Bronchial epithelial cell (primary cell): ENCODE data around the gene SH3GL3. TPM values are rescaled to one million over a fixed set of nuclear protein-coding genes. Genes with fewer than 3 reads are reported as not detected.

ENCODE experiments used
- DNase-seq: peaks from one replicate; pipeline ENCODE4 v3.0.0-alpha.2; 2010; ENCODE audit warnings: low read depth
- FAIRE-seq: peaks from 2 replicates; lab custom pipeline; 2011; peaks lifted over from hg19 to GRCh38; lab: Jason Lieb, UNC
- H3K27me3 ChIP-seq: 2 replicates; pipeline ENCODE4 v1.5.1; 2011; ENCODE audit warnings: low read length; ENCODE audit not compliant: control insufficient read depth, insufficient read depth
- H3K36me3 ChIP-seq: 2 replicates; pipeline ENCODE4 v1.5.1; 2011; ENCODE audit warnings: low read length; ENCODE audit not compliant: control insufficient read depth, insufficient read depth
- H3K4me3 ChIP-seq: 2 replicates; pipeline ENCODE4 v1.5.1; 2011; ENCODE audit warnings: mild to moderate bottlenecking, low read depth, low read length, control low read depth
- total RNA-seq: library from RNA; depleted of rRNA; stranded (reverse); fragments of >200 nt; gene quantifications from 2 replicates; pipeline ENCODE4 v1.2.1, GENCODE V29; 2014
- TF ChIP-seq, protein P1 (sequence below): IDR thresholded peaks from 2 replicates; pipeline ENCODE4 v1.5.1; 2011; ENCODE audit warnings: mild to moderate bottlenecking, moderate library complexity, low read length, control low read depth, inconsistent platforms; ENCODE audit not compliant: insufficient read depth, severe bottlenecking

The SH3GL3 gene
- total RNA-seq, 1 donor from 2014 or later: 1.1 TPM

DNA sequence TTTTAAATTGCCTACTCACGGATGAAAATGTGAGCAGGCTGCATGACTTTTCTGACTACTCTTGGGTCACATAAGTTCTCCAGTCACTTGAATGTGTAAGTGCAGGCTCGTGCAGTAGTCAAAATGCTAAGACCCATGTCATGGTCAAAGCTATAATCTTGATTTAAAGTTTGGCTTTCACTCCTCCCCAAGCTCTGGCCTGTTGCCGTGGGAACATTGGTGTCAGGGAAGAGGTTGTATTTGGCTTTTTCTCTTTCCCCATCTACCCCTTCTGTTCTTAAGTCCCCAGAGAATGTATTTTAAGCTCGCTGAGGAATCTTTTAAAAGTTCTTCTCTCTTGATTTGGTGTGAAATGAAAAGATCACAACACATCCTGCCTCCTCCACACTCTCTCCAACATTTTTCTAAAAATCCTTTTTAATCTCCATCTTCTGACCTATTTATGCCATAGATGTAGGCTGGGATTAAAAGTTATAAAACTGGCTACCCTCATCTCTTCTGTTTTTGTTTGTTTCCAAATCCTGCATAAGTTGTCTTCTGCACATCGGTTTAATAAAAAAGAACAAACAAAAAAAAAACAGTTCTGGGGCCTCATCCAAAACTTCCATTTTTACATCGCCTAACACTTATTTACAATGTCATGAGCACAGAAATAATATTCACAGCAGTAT lies 145.4 kb downstream of the SH3GL3 start:
- no peak overlapping the region for H3K4me3 ChIP-seq
- H3K36me3 ChIP-seq: no peaks in the 10 kb centered on the region
- no peak for DNase-seq
- no peaks in the 10 kb centered on the region for H3K27me3 ChIP-seq
- no peak for FAIRE-seq
- TF ChIP-seq, protein P1, sequence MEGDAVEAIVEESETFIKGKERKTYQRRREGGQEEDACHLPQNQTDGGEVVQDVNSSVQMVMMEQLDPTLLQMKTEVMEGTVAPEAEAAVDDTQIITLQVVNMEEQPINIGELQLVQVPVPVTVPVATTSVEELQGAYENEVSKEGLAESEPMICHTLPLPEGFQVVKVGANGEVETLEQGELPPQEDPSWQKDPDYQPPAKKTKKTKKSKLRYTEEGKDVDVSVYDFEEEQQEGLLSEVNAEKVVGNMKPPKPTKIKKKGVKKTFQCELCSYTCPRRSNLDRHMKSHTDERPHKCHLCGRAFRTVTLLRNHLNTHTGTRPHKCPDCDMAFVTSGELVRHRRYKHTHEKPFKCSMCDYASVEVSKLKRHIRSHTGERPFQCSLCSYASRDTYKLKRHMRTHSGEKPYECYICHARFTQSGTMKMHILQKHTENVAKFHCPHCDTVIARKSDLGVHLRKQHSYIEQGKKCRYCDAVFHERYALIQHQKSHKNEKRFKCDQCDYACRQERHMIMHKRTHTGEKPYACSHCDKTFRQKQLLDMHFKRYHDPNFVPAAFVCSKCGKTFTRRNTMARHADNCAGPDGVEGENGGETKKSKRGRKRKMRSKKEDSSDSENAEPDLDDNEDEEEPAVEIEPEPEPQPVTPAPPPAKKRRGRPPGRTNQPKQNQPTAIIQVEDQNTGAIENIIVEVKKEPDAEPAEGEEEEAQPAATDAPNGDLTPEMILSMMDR: no peak

DNA sequence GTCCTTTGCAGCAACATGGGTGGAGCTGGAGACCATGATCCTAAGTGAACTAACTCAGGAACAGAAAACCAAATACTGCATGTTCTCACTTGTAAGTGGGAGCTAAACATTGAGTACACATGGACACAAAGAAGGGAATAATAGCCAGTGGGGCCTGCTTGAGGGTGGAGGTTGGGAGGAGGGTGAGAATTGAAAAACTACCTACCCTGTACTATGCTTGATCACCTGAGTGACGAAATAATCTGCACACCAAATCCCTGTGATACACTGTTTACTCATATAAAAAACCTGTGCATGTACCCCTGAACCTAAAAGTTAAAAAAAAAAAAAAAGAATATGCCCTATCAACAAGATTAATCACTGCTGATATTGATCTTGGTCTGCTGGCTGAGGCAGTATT lies 148.1 kb downstream of the SH3GL3 start:
- H3K27me3 ChIP-seq: no peaks in the 10 kb centered on the region
- FAIRE-seq: no peak
- H3K4me3 ChIP-seq: no peak overlapping the region
- H3K36me3 ChIP-seq: no peaks in the 10 kb centered on the region
- peak; percentile 74 for DNase-seq
- TF ChIP-seq, protein P1: no peak

DNA sequence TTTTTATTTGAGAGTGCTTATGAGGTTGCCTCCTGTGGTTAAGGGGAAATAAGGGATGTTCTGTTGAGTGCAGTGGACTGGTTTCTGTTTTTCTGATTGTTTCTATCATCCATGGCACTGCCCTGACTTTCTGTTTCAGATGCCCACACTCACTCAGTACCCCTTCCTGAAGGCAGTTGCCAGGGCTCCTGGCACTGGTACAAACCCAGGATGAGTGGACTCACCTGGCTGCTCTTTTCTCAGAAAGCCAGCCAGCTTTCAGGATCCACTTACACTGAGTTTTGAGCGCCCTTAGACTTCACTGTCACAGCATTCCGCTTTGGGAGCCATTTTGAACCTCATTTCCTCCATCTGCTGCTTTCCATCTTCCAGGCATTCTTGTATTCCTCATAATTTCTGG lies 150.9 kb downstream of the SH3GL3 start:
- Histone ChIP-seq H3K4me3 (no peak overlapping the region), H3K36me3 (no peaks in the 10 kb centered on the region), H3K27me3 (no peaks in the 10 kb centered on the region)
- TF ChIP-seq, protein P1: no peak
- no peak for DNase-seq
- peak; percentile 88 for FAIRE-seq

DNA sequence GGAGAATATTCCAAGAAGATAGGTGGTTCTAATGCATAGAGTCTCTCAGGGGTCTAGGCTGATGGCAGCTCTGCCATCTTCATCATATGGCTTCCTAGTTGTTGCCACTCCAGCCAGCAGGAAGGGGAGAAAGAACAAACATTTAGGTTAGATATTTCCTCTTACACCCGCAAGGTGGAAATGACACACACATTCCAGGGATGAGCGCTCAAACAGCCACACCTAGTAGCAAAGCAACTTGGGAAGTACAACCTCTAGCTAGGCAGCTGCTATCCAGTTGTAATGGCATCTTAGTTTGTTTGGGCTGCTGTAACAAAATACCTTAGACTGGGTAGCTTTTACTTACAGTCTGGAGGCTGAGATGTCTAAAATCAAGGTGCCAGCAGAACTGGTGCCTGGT lies 154.9 kb downstream of the SH3GL3 start:
- FAIRE-seq (peak; percentile 62), DNase-seq (peak; percentile 71)
- no peak overlapping the region for H3K4me3 ChIP-seq
- H3K27me3 ChIP-seq: no peaks in the 10 kb centered on the region
- TF ChIP-seq, protein P1: no peak
- no peaks in the 10 kb centered on the region for H3K36me3 ChIP-seq

DNA sequence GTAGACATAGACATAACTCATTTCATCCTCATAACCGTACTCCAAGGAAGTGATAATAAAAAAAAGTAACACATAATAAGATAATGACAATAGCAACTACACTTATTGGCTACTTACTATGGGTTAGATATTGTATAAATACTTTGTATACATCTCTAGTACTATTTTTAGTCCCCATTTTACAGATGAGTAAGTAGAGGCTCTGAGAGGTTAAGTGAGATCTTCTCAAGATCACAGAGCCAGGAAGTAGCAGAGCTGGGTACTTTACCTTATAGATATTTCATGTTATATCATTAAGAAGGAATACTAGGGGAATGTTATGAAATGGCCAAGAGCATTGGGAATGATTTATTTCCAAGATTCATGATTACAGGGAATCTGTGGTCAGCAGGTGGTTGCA lies 157.4 kb downstream of the SH3GL3 start:
- TF ChIP-seq, protein P1: no peak
- Histone ChIP-seq H3K27me3 (no peaks in the 10 kb centered on the region), H3K4me3 (no peak overlapping the region), H3K36me3 (no peaks in the 10 kb centered on the region)
- FAIRE-seq (no peak), DNase-seq (no peak)
